WTC11 (cell line): ENCODE data around the gene ZNF335. TPM values are rescaled to one million over a fixed set of nuclear protein-coding genes. Genes with fewer than 3 reads are reported as not detected.
A peak's percentile ranks its signal among the peaks of the same experiment; 100 is the strongest.

Source experiments
- ATAC-seq: fragments of 200-7000 bp; cut with Tn5 transposase; 2 replicates; pipeline ENCODE4 v1.10.0; 2021; ENCODE audit warnings: mild to moderate bottlenecking, moderate library complexity
- CTCF ChIA-PET: fragments of 300-600 bp; sonication (Branson Sonifier 250); formaldehyde crosslinking; loops from one replicate; lab custom pipeline; 2021; ENCODE audit warnings: antibody characterized with exemption; lab: Charles Lee
- POLR2A ChIA-PET: fragments of 350-600 bp; sonication (Branson Sonifier 250); formaldehyde crosslinking; loops from one replicate; lab custom pipeline; 2021; ENCODE audit warnings: antibody characterized with exemption; lab: Charles Lee
- DNase-seq: peaks from one replicate; pipeline ENCODE4 v3.0.0; 2021; ENCODE audit warnings: low spot score
- H3K27ac Mint-ChIP-seq: 2 replicates; pipeline ENCODE4 v1.8.0; 2021; ENCODE audit warnings: mixed read lengths
- H3K27me3 Mint-ChIP-seq: 2 replicates; pipeline ENCODE4 v1.8.0; 2021; ENCODE audit warnings: low read depth, mild to moderate bottlenecking, moderate library complexity, mixed read lengths
- H3K36me3 Mint-ChIP-seq: 2 replicates; pipeline ENCODE4 v1.8.0; 2021; ENCODE audit warnings: mixed read lengths
- H3K4me1 Mint-ChIP-seq: 2 replicates; pipeline ENCODE4 v1.8.0; 2022; ENCODE audit warnings: mixed read lengths
- H3K4me3 Mint-ChIP-seq: 2 replicates; pipeline ENCODE4 v1.8.0; 2021; ENCODE audit warnings: mild to moderate bottlenecking, moderate library complexity, mixed read lengths
- H3K9me3 Mint-ChIP-seq: 2 replicates; pipeline ENCODE4 v1.8.0; 2021; ENCODE audit warnings: mixed read lengths
- AFF4 ChIP-seq: sonication (generic); formaldehyde crosslinking; IDR thresholded peaks from 2 replicates; pipeline ENCODE4 v1.8.1; 2023; ENCODE audit warnings: mild to moderate bottlenecking, missing genetic modification reagents, borderline replicate concordance
- AR ChIP-seq: fragments of 250-450 bp; sonication (Bioruptor Pico); IDR thresholded peaks from 2 replicates; pipeline ENCODE4 v1.9.0; 2021; ENCODE audit warnings: mild to moderate bottlenecking
- CDX4 ChIP-seq: fragments of 250-450 bp; sonication (Bioruptor Pico); IDR thresholded peaks from 2 replicates; pipeline ENCODE4 v1.9.0; 2021; ENCODE audit warnings: moderate library complexity, mild to moderate bottlenecking, inconsistent platforms, borderline replicate concordance
- CREB1 ChIP-seq: sonication (generic); formaldehyde crosslinking; IDR thresholded peaks from 2 replicates; pipeline ENCODE4 v1.8.0; 2023; ENCODE audit warnings: mild to moderate bottlenecking, missing genetic modification reagents
- EMX1 ChIP-seq: fragments of 250-450 bp; sonication (Bioruptor Pico); IDR thresholded peaks from 2 replicates; pipeline ENCODE4 v1.8.0; 2021; ENCODE audit warnings: mild to moderate bottlenecking
- FOXK1 ChIP-seq: sonication (generic); formaldehyde crosslinking; IDR thresholded peaks from 2 replicates; pipeline ENCODE4 v1.8.0; 2022; ENCODE audit warnings: mild to moderate bottlenecking, moderate library complexity, missing genetic modification reagents
- IRF2 ChIP-seq: sonication (generic); formaldehyde crosslinking; IDR thresholded peaks from 2 replicates; pipeline ENCODE4 v1.8.0; 2022; ENCODE audit warnings: low read depth, missing genetic modification reagents, borderline replicate concordance
- JUN ChIP-seq: sonication (generic); formaldehyde crosslinking; IDR thresholded peaks from 2 replicates; pipeline ENCODE4 v1.8.0; 2023; ENCODE audit warnings: mild to moderate bottlenecking, missing genetic modification reagents
- MYBL2 ChIP-seq: sonication (generic); formaldehyde crosslinking; IDR thresholded peaks from 2 replicates; pipeline ENCODE4 v1.8.1; 2023; ENCODE audit warnings: mild to moderate bottlenecking, moderate library complexity, missing genetic modification reagents
- NFYB ChIP-seq: sonication (generic); formaldehyde crosslinking; conservative IDR thresholded peaks from 2 replicates; pipeline ENCODE4 v1.8.0; 2022; ENCODE audit warnings: low read depth, missing genetic modification reagents
- NR2C2 ChIP-seq: sonication (generic); formaldehyde crosslinking; IDR thresholded peaks from 2 replicates; pipeline ENCODE4 v1.8.0; 2022; ENCODE audit warnings: mild to moderate bottlenecking, missing genetic modification reagents
- NR3C1 ChIP-seq: sonication (generic); formaldehyde crosslinking; conservative IDR thresholded peaks from 2 replicates; pipeline ENCODE4 v1.8.1; 2023; ENCODE audit warnings: low read depth, mild to moderate bottlenecking, missing genetic modification reagents
- PRRX2 ChIP-seq: fragments of 250-450 bp; sonication (Bioruptor Pico); IDR thresholded peaks from 2 replicates; pipeline ENCODE4 v1.8.0; 2021; ENCODE audit warnings: mild to moderate bottlenecking
- SMAD3 ChIP-seq: sonication (generic); formaldehyde crosslinking; IDR thresholded peaks from 2 replicates; pipeline ENCODE4 v1.8.0; 2022; ENCODE audit warnings: missing genetic modification reagents, mild to moderate bottlenecking, borderline replicate concordance
- SOX15 ChIP-seq: fragments of 250-450 bp; sonication (Bioruptor Pico); IDR thresholded peaks from 2 replicates; pipeline ENCODE4 v1.9.0; 2021; ENCODE audit warnings: mild to moderate bottlenecking
- TCF7 ChIP-seq: sonication (generic); formaldehyde crosslinking; IDR thresholded peaks from 2 replicates; pipeline ENCODE4 v1.8.0; 2022; ENCODE audit warnings: mild to moderate bottlenecking, low read depth, missing genetic modification reagents, moderate library complexity
- TEAD1 ChIP-seq: sonication (generic); formaldehyde crosslinking; IDR thresholded peaks from 2 replicates; pipeline ENCODE4 v1.8.0; 2022; ENCODE audit warnings: mild to moderate bottlenecking, missing genetic modification reagents
- USF2 ChIP-seq: sonication (generic); formaldehyde crosslinking; IDR thresholded peaks from 2 replicates; pipeline ENCODE4 v1.8.1; 2023; ENCODE audit warnings: mild to moderate bottlenecking, missing genetic modification reagents, moderate library complexity
- ZBTB21 ChIP-seq: sonication (generic); formaldehyde crosslinking; IDR thresholded peaks from 2 replicates; pipeline ENCODE4 v1.8.1; 2023; ENCODE audit warnings: mild to moderate bottlenecking, missing genetic modification reagents, borderline replicate concordance
- ZNF138 ChIP-seq: sonication (generic); formaldehyde crosslinking; conservative IDR thresholded peaks from 2 replicates; pipeline ENCODE4 v1.8.1; 2022; ENCODE audit warnings: mild to moderate bottlenecking, moderate library complexity, missing genetic modification reagents
- ZNF219 ChIP-seq: sonication (generic); formaldehyde crosslinking; IDR thresholded peaks from 2 replicates; pipeline ENCODE4 v1.8.0; 2023; ENCODE audit warnings: missing genetic modification reagents, mild to moderate bottlenecking, borderline replicate concordance
- ZNF232 ChIP-seq: sonication (generic); formaldehyde crosslinking; IDR thresholded peaks from 2 replicates; pipeline ENCODE4 v1.8.0; 2022; ENCODE audit warnings: mild to moderate bottlenecking, missing genetic modification reagents
- ZNF263 ChIP-seq: sonication (generic); formaldehyde crosslinking; IDR thresholded peaks from 2 replicates; pipeline ENCODE4 v1.8.1; 2022; ENCODE audit warnings: low read depth, mild to moderate bottlenecking, moderate library complexity, missing genetic modification reagents
- ZNF396 ChIP-seq: fragments of 250-450 bp; sonication (Bioruptor Pico); IDR thresholded peaks from 2 replicates; pipeline ENCODE4 v1.8.0; 2021; ENCODE audit warnings: mild to moderate bottlenecking, moderate library complexity, borderline replicate concordance
- ZNF416 ChIP-seq: fragments of 250-450 bp; sonication (Bioruptor Pico); IDR thresholded peaks from 2 replicates; pipeline ENCODE4 v1.9.0; 2021; ENCODE audit warnings: mild to moderate bottlenecking, inconsistent platforms
- ZNF425 ChIP-seq: fragments of 250-450 bp; sonication (Bioruptor Pico); conservative IDR thresholded peaks from 2 replicates; pipeline ENCODE4 v1.9.0; 2021; ENCODE audit warnings: mild to moderate bottlenecking
- ZNF671 ChIP-seq: fragments of 250-450 bp; sonication (Bioruptor Pico); IDR thresholded peaks from 2 replicates; pipeline ENCODE4 v1.8.0; 2021; ENCODE audit warnings: mild to moderate bottlenecking
- total RNA-seq: library from RNA; stranded (reverse); gene quantifications from 3 replicates; pipeline ENCODE4 v1.2.3, GENCODE V29; 2021

The ZNF335 gene
- total RNA-seq, 1 experiment from 2014 or later, result 20.0 TPM

- ATAC-seq, result peak; percentile 41
- H3K36me3 Mint-ChIP-seq, result peaks cover 25% of the 10 kb centered on the region
- ChIA-PET CTCF (interaction anchor here (0.6 to 2.7 kb wide), 6 partner anchors 21 to 188 kb away, joined by 3 to 13 read pairs (median 4); partner anchors contain the start of gene NEURL2), POLR2A (interaction anchor here (0.6 to 3.1 kb wide), 9 partner anchors 21 to 1276 kb away, joined by 3 to 43 read pairs (median 3); partner anchors contain the start of genes CTSA, NEURL2, PCIF1 and ZSWIM1)
- H3K27ac Mint-ChIP-seq, result peak within 1 kb of the TSS; percentile 87
- H3K4me3 Mint-ChIP-seq, result peak within 1 kb of the TSS; percentile 85
- no peaks in the 10 kb centered on the region for H3K9me3 Mint-ChIP-seq
- 0 out of 2 replicates have a peak, but pooled peaks cover 3% of the 10 kb centered on the region for H3K27me3 Mint-ChIP-seq
- peaks cover 14% of the 10 kb centered on the region for H3K4me1 Mint-ChIP-seq
- DNase-seq, result peak; percentile 75
- no peak for TF ChIP-seq NFYB (CRISPR knock-in tag)
- no peak for TF ChIP-seq ZNF396 (CRISPR knock-in tag)
- no peak for TF ChIP-seq NR2C2 (CRISPR knock-in tag)
- TF ChIP-seq ZNF425 (CRISPR knock-in tag), result no peak
- no peak for TF ChIP-seq SOX15 (CRISPR knock-in tag)
- TF ChIP-seq USF2 (CRISPR knock-in tag), result peak; percentile 89
- no peak for TF ChIP-seq IRF2 (CRISPR knock-in tag)
- TF ChIP-seq AR (CRISPR knock-in tag), result no peak
- no peak for TF ChIP-seq ZNF671 (CRISPR knock-in tag)
- TF ChIP-seq EMX1 (CRISPR knock-in tag), result no peak
- no peak for TF ChIP-seq JUN
- TF ChIP-seq NR3C1 (CRISPR knock-in tag), result no peak
- TF ChIP-seq ZNF232 (CRISPR knock-in tag), result no peak; the same call in 1 of the 2 replicates
- TF ChIP-seq TCF7 (CRISPR knock-in tag), result no peak
- no peak for TF ChIP-seq SMAD3
- TF ChIP-seq ZNF138 (CRISPR knock-in tag), result no peak
- no peak for TF ChIP-seq PRRX2 (CRISPR knock-in tag)
- 0 out of 2 replicates have a peak, but pooled peaks have one; percentile 51 for TF ChIP-seq MYBL2 (CRISPR knock-in tag)
- no peak for TF ChIP-seq ZBTB21 (CRISPR knock-in tag)
- TF ChIP-seq ZNF263 (CRISPR knock-in tag), result 0 out of 2 replicates have a peak, but pooled peaks have one; percentile 38
- no peak for TF ChIP-seq ZNF219 (CRISPR knock-in tag)
- TF ChIP-seq TEAD1 (CRISPR knock-in tag), result no peak; the same call in 1 of the 2 replicates
- 0 out of 2 replicates have a peak, but pooled peaks have one; percentile 17 for TF ChIP-seq FOXK1 (CRISPR knock-in tag)
- TF ChIP-seq AFF4 (CRISPR knock-in tag), result no peak; the same call in 1 of the 2 replicates
- TF ChIP-seq CREB1 (CRISPR knock-in tag), result peak; percentile 28; the same call in 1 of the 2 replicates
- no peak for TF ChIP-seq ZNF416 (CRISPR knock-in tag)
- TF ChIP-seq CDX4 (CRISPR knock-in tag), result no peak
These were observed 60.3 kb downstream of the ZNF335 start, which contains the start of gene PLTP for GRCh38 chr20:45911486-45912343. Gene PLTP, minus strand, starts transcription at chr20:45912155. Its CDS starts 703 bp downstream, at chr20:45911452.
